Gastrocnemius medialis (tissue), 4 donors: ENCODE measurements around the gene SPATS2L. TPM values are rescaled to one million over a fixed set of nuclear protein-coding genes. Genes with fewer than 3 reads are reported as not detected.

ENCODE experiments used
- ATAC-seq, 2 donors: fragments of 150-250 bp; one replicate each; pipeline ENCODE4 v1.9.1; 2016
- DNase-seq, 2 donors: peaks; one replicate each; pipeline ENCODE4 v3.0.0-alpha.2; 2019
- H3K27ac ChIP-seq, 4 donors: fragments of 200-600 bp; sonication (generic); 1 replicate in 1 of 4; 2 replicates in 3 of 4; pipeline ENCODE4 v1.5.1; 2016 to 2018; ENCODE audit warnings: mild to moderate bottlenecking in 2 of 4, moderate library complexity in 1 of 4
- H3K27me3 ChIP-seq, 3 donors: fragments of 200-600 bp; sonication (generic) in 2 of 3; 1 replicate in 1 of 3; 2 replicates in 2 of 3; pipeline versions ENCODE4 v1.5.1 to v1.6.0; 2016 to 2019; ENCODE audit warnings: mild to moderate bottlenecking in 1 of 3, moderate library complexity in 1 of 3
- H3K36me3 ChIP-seq, 2 donors: fragments of 200-600 bp; sonication (generic) in 1 of 2; one replicate each; pipeline ENCODE4 v1.5.1; 2017 to 2018
- H3K4me1 ChIP-seq, 2 donors: fragments of 200-600 bp; sonication (generic) in 1 of 2; one replicate each; pipeline ENCODE4 v1.5.1; 2016 to 2017; ENCODE audit warnings: mild to moderate bottlenecking in 2 of 2
- H3K4me3 ChIP-seq, 4 donors: fragments of 200-600 bp; sonication (generic) in 3 of 4; 1 replicate in 1 of 4; 2 replicates in 3 of 4; pipeline ENCODE4 v1.5.1; 2016 to 2019; ENCODE audit warnings: mild to moderate bottlenecking in 2 of 4
- H3K9me3 ChIP-seq, 3 donors: fragments of 200-600 bp; sonication (generic) in 2 of 3; 1 replicate in 1 of 3; 2 replicates in 2 of 3; pipeline ENCODE4 v1.5.1; 2016 to 2019
- POLR2A ChIP-seq, 2 donors: fragments of 450-650 bp; IDR thresholded peaks; one replicate each; pipeline ENCODE4 v1.6.1; 2017; ENCODE audit warnings: antibody characterized with exemption in 2 of 2, mild to moderate bottlenecking in 2 of 2, moderate library complexity in 2 of 2
- in situ Hi-C, 4 donors: fragments of 200-750 bp; cut with MboI; loops; one replicate each; pipeline versions ENCODE4 v1.15.0 to v1.8.0; 2017; ENCODE audit warnings: low sequenced_read_pairs in 4 of 4
- intact Hi-C: fragments of 100-400 bp; cut with DNase I; formaldehyde crosslinking; loops from one replicate; pipeline ENCODE4 v1.15.1; 2023; ENCODE audit warnings: low total_unique reads
- total RNA-seq, 4 donors: library from RNA; depleted of rRNA; stranded (reverse); fragments of >200 nt; gene quantifications; one replicate each; pipeline versions ENCODE4 v1.1.0 to v1.2.3, GENCODE V29; 2016
- TF ChIP-seq, protein P1 (sequence below), 5 experiments: fragments of 450-650 bp in 3 of 5; fragments of 200-600 bp in 2 of 5; sonication (generic) in 2 of 5; IDR thresholded peaks in 4 of 5; conservative IDR thresholded peaks in 1 of 5; 1 replicate in 4 of 5; 2 replicates in 1 of 5; pipeline ENCODE4 v1.5.1; 2016 to 2019; ENCODE audit warnings: antibody characterized with exemption in 5 of 5, mild to moderate bottlenecking in 3 of 5, moderate library complexity in 3 of 5

The SPATS2L gene
- total RNA-seq, 4 donors from 2014 or later, result 34.0 to 74.2 (median 52.3) TPM

DNA sequence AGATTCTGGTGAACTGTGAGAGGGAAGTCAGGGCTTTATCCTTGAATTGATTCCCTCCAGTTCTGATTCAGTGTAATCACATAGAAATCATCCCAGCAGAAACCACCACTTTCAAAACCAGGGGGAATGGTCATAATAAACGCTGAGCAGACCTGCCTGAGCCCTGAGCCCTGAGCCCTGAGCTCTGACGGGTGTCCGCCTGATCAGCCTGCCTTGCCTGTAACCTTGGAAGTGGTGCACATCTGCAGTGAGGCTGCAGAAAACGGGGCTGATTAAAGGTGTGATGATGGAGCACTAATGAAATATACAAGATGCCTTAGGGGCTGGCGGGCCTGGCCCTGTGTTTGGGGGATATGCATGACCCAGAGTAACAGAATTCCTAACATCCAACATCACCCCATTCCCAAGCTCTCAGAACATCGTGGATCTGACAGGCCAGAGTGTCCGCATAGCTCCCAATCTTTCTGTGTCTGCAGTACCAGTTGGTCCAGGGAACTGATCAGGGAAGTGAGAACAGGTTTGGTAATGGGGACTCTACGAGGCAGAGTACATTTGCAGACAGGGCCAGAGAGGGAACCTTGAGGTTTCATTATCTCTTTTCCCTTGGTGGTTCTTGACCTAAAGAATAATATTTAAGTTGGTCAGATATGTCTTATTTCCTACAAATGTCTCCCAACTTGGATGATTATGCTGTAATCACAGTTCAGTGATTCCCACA is 165.6 kb downstream of the SPATS2L start:
- no peak for ATAC-seq
- H3K36me3 ChIP-seq, result peaks cover 0 to 34% of the 10 kb centered on the region in 2 donors
- DNase-seq, result no peak
- peaks cover 14 to 18% of the 10 kb centered on the region in 2 donors for H3K4me1 ChIP-seq
- TF ChIP-seq POLR2A (IDR thresholded peaks at IDR 0.05), result no peak
- TF ChIP-seq, protein P1, sequence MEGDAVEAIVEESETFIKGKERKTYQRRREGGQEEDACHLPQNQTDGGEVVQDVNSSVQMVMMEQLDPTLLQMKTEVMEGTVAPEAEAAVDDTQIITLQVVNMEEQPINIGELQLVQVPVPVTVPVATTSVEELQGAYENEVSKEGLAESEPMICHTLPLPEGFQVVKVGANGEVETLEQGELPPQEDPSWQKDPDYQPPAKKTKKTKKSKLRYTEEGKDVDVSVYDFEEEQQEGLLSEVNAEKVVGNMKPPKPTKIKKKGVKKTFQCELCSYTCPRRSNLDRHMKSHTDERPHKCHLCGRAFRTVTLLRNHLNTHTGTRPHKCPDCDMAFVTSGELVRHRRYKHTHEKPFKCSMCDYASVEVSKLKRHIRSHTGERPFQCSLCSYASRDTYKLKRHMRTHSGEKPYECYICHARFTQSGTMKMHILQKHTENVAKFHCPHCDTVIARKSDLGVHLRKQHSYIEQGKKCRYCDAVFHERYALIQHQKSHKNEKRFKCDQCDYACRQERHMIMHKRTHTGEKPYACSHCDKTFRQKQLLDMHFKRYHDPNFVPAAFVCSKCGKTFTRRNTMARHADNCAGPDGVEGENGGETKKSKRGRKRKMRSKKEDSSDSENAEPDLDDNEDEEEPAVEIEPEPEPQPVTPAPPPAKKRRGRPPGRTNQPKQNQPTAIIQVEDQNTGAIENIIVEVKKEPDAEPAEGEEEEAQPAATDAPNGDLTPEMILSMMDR (IDR thresholded peaks at IDR 0.05 in 4 of 5, conservative IDR thresholded peaks at IDR 0.05 in 1 of 5), result no peak
- no peaks in the 10 kb centered on the region for H3K27me3 ChIP-seq
- H3K27ac ChIP-seq, result no peak overlapping the region
- in situ Hi-C loops (loop anchor here in 2 of 4 donors (10.0 to 25.0 kb wide), 2 partner anchors 160 to 167 kb away; partner anchors contain the start of gene SPATS2L (in 2 of the 2)), intact Hi-C loops (no loop called here)
- H3K4me3 ChIP-seq, result no peak overlapping the region
- H3K9me3 ChIP-seq, result no peaks in the 10 kb centered on the region

DNA sequence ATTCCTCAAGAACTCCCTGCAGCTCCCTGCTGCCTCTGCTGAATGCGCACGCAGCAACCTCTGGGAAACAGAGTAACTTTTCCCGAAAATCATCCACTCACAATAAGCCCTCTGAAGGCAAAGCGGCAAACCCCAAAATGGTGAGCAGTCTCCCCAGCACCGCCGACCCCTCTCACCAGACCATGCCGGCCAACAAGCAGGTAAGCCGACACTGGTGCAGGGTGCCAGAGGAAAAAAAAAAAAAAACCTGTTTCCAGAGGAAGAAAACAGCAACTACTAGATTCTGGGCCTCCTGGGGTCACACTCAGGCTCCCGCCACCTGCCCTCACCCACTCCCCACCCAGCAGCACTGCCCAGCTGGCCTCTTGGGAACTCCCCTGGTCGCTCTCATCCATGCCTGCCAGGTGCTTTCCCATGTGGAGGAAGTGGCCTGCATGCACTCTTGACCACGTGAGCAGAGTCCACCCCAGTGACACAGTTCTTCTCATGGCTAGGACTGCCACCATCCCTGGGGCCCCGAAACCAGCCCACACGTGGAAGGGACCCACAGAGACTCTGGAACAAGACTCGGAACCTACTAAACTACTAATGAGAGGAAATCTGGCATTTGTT is 166.5 kb downstream of the SPATS2L start:
- TF ChIP-seq POLR2A (IDR thresholded peaks at IDR 0.05), result no peak
- TF ChIP-seq, protein P1 (IDR thresholded peaks at IDR 0.05 in 4 of 5, conservative IDR thresholded peaks at IDR 0.05 in 1 of 5), result no peak

DNA sequence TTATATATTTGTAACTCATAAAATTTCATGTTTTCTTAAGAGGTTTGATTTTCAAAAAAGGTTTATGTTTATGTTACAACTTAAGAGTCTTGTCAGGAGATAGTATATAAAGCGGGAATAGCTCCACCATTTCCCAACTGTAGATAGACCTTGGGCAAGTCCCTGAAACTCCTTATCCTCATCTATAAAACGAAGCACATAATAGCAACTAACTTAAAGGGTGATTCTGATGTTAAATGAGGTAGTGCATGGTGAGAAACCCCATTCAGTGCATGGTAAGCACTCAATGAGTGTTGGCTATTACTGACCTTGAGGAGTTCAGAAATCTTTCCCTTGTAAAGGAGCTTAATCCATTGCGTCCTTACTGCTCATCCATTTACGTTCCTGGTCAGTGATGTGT is 169.3 kb downstream of the SPATS2L start:
- H3K4me1 ChIP-seq, result peaks cover 12 to 26% of the 10 kb centered on the region in 2 donors
- intact Hi-C loops (no loop called here), in situ Hi-C loops (loop anchor here in 2 of 4 donors (5.0 to 10.0 kb wide), 2 partner anchors 171 to 488 kb away; partner anchors contain the start of gene SPATS2L (in 1 of the 2))
- TF ChIP-seq, protein P1 (IDR thresholded peaks at IDR 0.05 in 4 of 5, conservative IDR thresholded peaks at IDR 0.05 in 1 of 5), result no peak
- no peak for TF ChIP-seq POLR2A (IDR thresholded peaks at IDR 0.05)
- no peak overlapping the region for H3K4me3 ChIP-seq
- DNase-seq (no peak), ATAC-seq (no peak)
- H3K36me3 ChIP-seq, result peaks cover 0 to 30% of the 10 kb centered on the region in 2 donors
- no peaks in the 10 kb centered on the region for H3K9me3 ChIP-seq
- no peaks in the 10 kb centered on the region for H3K27me3 ChIP-seq
- H3K27ac ChIP-seq, result no peak overlapping the region

More for the DNA sequence above, 166.5 kb downstream of the SPATS2L start:
- no peak overlapping the region for H3K4me3 ChIP-seq
- ATAC-seq (no peak), DNase-seq (no peak)
- peaks cover 0 to 34% of the 10 kb centered on the region in 2 donors for H3K36me3 ChIP-seq
- peaks cover 9 to 16% of the 10 kb centered on the region in 2 donors for H3K4me1 ChIP-seq
- in situ Hi-C loops, result loop anchor here in 2 of 4 donors (10.0 to 25.0 kb wide), 2 partner anchors 161 to 168 kb away; partner anchors contain the start of gene SPATS2L (in 2 of the 2)
- H3K27ac ChIP-seq, result no peak overlapping the region
- intact Hi-C loops, result no loop called here
- H3K27me3 ChIP-seq, result no peaks in the 10 kb centered on the region
- no peaks in the 10 kb centered on the region for H3K9me3 ChIP-seq

DNA sequence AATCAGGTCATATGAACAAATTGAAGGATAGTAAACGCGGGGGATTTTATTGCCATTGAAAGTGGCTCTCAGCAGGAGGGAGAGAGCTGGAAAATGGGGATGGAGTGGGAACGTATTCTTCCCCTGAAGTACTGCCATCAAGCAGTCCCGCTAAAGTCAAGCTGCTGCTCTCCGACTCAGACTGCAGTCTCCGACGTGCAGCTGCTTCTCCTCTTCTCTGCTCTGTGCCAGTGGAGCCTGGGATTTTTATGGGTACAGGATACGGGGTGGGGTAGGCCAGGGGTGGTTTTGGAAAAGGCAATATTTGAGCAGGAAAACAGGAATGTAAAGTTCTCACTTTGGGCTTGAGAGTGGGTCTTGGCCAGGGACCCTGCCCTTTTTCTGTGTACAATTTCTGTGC is 170.3 kb downstream of the SPATS2L start:
- Histone ChIP-seq H3K27ac (peak overlapping the region; percentile 59 to 73 (median 68)), H3K4me1 (peaks cover 12 to 26% of the 10 kb centered on the region in 2 donors), H3K4me3 (peak overlapping the region in 1 of 4 donors; percentile 8), H3K27me3 (no peaks in the 10 kb centered on the region), H3K36me3 (peaks cover 0 to 19% of the 10 kb centered on the region in 2 donors), H3K9me3 (no peaks in the 10 kb centered on the region)
- no peak for DNase-seq
- in situ Hi-C loops, result loop anchor here in 2 of 4 donors (5.0 to 10.0 kb wide), 2 partner anchors 172 to 490 kb away; partner anchors contain the start of gene SPATS2L (in 1 of the 2)
- no peak for ATAC-seq
- no peak for TF ChIP-seq POLR2A (IDR thresholded peaks at IDR 0.05)
- TF ChIP-seq, protein P1 (IDR thresholded peaks at IDR 0.05 in 4 of 5, conservative IDR thresholded peaks at IDR 0.05 in 1 of 5), result no peak
- intact Hi-C loops, result no loop called here
